ENCODE measurements around the gene RHOBTB3.

DNA sequence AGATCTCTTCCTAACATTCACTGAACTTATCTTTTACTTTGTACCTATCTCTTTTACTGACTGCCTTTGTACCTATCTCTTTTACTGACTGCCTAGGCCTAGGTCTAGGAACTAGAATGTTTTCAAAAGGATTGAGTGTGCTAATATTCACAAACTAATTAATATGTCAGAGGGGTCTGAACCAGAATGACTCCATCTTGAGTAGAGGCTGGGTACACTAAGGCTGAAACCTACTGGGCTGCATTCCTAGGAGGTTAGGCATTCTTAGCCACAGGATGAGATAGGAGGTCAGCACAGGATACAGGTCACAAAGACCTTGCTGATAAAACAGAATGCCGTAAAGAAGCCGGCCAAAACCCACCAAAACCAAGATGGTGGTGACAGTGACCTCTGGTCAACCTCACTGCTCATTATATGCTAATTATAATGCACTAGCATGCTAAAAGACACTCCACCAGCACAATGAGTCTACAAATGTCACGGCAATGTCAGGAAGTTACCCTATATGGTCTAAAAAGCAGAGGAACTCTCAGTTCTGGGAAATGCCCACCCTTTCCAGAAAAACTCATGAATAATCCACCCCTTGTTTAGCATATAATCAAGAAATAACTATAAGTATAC is 2.5 kb upstream of the RHOBTB3 start:
- TF ChIP-seq, protein P1, sequence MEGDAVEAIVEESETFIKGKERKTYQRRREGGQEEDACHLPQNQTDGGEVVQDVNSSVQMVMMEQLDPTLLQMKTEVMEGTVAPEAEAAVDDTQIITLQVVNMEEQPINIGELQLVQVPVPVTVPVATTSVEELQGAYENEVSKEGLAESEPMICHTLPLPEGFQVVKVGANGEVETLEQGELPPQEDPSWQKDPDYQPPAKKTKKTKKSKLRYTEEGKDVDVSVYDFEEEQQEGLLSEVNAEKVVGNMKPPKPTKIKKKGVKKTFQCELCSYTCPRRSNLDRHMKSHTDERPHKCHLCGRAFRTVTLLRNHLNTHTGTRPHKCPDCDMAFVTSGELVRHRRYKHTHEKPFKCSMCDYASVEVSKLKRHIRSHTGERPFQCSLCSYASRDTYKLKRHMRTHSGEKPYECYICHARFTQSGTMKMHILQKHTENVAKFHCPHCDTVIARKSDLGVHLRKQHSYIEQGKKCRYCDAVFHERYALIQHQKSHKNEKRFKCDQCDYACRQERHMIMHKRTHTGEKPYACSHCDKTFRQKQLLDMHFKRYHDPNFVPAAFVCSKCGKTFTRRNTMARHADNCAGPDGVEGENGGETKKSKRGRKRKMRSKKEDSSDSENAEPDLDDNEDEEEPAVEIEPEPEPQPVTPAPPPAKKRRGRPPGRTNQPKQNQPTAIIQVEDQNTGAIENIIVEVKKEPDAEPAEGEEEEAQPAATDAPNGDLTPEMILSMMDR (IDR thresholded peaks at IDR 0.05) = no peak
- TF ChIP-seq EP300 (IDR thresholded peaks at IDR 0.05) (no peak), POLR2AphosphoS5 (IDR thresholded peaks at IDR 0.05) (no peak), POLR2A (IDR thresholded peaks at IDR 0.05) (no peak)

Data from stomach (tissue), 4 donors.